Measurements from ENCODE around the gene IL15RA. TPM values are rescaled to one million over a fixed set of nuclear protein-coding genes. Genes with fewer than 3 reads are reported as not detected.

Gene IL15RA
- total RNA-seq, 1 experiment from 2014 or later = 1.9 TPM

DNA sequence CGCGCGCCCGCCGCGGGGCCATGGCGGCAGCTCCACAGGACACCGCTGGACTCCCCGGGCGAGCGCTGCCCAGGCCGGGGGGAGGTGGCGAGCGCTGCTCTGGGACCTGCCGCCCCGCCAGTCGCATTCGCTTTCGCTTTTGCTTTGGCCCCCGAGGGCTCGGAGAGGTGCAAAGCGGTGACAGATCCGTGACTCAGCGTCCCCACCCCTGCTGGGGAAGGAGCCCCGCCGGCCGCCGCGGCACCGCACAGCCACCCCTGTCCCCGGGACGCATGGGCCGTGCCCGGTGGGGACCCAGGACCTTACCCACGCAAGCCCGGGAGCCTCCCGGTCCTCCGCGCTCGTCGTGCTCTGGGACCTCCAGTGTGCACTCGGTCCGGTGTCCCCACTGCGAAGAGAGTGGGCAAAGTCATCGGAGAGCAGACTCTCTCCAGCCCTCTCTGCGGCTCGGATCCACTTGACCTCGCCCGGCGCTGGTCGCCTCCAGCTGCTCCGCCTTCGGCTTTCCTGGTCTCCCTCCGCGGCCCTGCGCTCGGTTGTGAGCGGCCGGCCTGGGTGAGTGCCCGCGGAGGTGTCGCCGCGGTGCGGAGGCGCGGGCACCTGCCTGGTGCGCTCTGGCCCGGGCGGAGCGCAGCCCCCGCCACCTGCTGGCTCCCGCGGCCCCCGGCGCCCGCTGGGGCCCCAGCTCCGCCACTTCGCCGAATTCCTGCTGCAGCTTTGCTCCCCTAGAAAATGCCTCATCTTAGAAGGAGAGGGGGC is at the start of gene IL15RA (continued):
- TF ChIP-seq, protein P1, sequence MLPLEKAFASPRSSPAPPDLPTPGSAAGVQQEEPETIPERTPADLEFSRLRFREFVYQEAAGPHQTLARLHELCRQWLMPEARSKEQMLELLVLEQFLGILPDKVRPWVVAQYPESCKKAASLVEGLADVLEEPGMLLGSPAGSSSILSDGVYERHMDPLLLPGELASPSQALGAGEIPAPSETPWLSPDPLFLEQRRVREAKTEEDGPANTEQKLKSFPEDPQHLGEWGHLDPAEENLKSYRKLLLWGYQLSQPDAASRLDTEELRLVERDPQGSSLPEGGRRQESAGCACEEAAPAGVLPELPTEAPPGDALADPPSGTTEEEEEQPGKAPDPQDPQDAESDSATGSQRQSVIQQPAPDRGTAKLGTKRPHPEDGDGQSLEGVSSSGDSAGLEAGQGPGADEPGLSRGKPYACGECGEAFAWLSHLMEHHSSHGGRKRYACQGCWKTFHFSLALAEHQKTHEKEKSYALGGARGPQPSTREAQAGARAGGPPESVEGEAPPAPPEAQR (CRISPR knock-in tag; IDR thresholded peaks at IDR 0.05) = no peak
- TF ChIP-seq, protein P2, sequence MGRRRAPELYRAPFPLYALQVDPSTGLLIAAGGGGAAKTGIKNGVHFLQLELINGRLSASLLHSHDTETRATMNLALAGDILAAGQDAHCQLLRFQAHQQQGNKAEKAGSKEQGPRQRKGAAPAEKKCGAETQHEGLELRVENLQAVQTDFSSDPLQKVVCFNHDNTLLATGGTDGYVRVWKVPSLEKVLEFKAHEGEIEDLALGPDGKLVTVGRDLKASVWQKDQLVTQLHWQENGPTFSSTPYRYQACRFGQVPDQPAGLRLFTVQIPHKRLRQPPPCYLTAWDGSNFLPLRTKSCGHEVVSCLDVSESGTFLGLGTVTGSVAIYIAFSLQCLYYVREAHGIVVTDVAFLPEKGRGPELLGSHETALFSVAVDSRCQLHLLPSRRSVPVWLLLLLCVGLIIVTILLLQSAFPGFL (CRISPR knock-in tag; IDR thresholded peaks at IDR 0.05; ENCODE audit: borderline replicate concordance) = no peak
- TF ChIP-seq ELF4 (CRISPR knock-in tag; IDR thresholded peaks at IDR 0.05; ENCODE audit: low read depth) (no peak), ZBTB21 (CRISPR knock-in tag; IDR thresholded peaks at IDR 0.05; ENCODE audit: borderline replicate concordance) (no peak), SOX15 (CRISPR knock-in tag; IDR thresholded peaks at IDR 0.05) (no peak), ESRRA (CRISPR knock-in tag; IDR thresholded peaks at IDR 0.05; ENCODE audit: borderline replicate concordance) (no peak), ZNF671 (CRISPR knock-in tag; IDR thresholded peaks at IDR 0.05) (no peak), SMAD3 (CRISPR knock-in tag; IDR thresholded peaks at IDR 0.05; ENCODE audit: borderline replicate concordance) (no peak), FOXP1 (CRISPR knock-in tag; IDR thresholded peaks at IDR 0.05; ENCODE audit: borderline replicate concordance) (0 out of 2 replicates have a peak, but pooled peaks have one; percentile 29), OVOL2 (CRISPR knock-in tag; IDR thresholded peaks at IDR 0.05; ENCODE audit: borderline replicate concordance) (no peak), ZNF416 (CRISPR knock-in tag; IDR thresholded peaks at IDR 0.05) (no peak), KAT7 (CRISPR knock-in tag; IDR thresholded peaks at IDR 0.05; ENCODE audit: borderline replicate concordance) (peak; percentile 89; the same call in 1 of the 2 replicates), ZNF219 (CRISPR knock-in tag; IDR thresholded peaks at IDR 0.05; ENCODE audit: borderline replicate concordance) (no peak), MYBL2 (CRISPR knock-in tag; IDR thresholded peaks at IDR 0.05) (no peak; the same call in 1 of the 2 replicates), JAZF1 (CRISPR knock-in tag; IDR thresholded peaks at IDR 0.05) (no peak)
- TF ChIP-seq, protein P3, sequence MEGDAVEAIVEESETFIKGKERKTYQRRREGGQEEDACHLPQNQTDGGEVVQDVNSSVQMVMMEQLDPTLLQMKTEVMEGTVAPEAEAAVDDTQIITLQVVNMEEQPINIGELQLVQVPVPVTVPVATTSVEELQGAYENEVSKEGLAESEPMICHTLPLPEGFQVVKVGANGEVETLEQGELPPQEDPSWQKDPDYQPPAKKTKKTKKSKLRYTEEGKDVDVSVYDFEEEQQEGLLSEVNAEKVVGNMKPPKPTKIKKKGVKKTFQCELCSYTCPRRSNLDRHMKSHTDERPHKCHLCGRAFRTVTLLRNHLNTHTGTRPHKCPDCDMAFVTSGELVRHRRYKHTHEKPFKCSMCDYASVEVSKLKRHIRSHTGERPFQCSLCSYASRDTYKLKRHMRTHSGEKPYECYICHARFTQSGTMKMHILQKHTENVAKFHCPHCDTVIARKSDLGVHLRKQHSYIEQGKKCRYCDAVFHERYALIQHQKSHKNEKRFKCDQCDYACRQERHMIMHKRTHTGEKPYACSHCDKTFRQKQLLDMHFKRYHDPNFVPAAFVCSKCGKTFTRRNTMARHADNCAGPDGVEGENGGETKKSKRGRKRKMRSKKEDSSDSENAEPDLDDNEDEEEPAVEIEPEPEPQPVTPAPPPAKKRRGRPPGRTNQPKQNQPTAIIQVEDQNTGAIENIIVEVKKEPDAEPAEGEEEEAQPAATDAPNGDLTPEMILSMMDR (IDR thresholded peaks at IDR 0.05) = no peak
- TF ChIP-seq, protein P4, sequence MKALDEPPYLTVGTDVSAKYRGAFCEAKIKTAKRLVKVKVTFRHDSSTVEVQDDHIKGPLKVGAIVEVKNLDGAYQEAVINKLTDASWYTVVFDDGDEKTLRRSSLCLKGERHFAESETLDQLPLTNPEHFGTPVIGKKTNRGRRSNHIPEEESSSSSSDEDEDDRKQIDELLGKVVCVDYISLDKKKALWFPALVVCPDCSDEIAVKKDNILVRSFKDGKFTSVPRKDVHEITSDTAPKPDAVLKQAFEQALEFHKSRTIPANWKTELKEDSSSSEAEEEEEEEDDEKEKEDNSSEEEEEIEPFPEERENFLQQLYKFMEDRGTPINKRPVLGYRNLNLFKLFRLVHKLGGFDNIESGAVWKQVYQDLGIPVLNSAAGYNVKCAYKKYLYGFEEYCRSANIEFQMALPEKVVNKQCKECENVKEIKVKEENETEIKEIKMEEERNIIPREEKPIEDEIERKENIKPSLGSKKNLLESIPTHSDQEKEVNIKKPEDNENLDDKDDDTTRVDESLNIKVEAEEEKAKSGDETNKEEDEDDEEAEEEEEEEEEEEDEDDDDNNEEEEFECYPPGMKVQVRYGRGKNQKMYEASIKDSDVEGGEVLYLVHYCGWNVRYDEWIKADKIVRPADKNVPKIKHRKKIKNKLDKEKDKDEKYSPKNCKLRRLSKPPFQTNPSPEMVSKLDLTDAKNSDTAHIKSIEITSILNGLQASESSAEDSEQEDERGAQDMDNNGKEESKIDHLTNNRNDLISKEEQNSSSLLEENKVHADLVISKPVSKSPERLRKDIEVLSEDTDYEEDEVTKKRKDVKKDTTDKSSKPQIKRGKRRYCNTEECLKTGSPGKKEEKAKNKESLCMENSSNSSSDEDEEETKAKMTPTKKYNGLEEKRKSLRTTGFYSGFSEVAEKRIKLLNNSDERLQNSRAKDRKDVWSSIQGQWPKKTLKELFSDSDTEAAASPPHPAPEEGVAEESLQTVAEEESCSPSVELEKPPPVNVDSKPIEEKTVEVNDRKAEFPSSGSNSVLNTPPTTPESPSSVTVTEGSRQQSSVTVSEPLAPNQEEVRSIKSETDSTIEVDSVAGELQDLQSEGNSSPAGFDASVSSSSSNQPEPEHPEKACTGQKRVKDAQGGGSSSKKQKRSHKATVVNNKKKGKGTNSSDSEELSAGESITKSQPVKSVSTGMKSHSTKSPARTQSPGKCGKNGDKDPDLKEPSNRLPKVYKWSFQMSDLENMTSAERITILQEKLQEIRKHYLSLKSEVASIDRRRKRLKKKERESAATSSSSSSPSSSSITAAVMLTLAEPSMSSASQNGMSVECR (CRISPR knock-in tag; IDR thresholded peaks at IDR 0.05; ENCODE audit: borderline replicate concordance) = no peak
- TF ChIP-seq, protein P5, sequence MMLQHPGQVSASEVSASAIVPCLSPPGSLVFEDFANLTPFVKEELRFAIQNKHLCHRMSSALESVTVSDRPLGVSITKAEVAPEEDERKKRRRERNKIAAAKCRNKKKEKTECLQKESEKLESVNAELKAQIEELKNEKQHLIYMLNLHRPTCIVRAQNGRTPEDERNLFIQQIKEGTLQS (CRISPR knock-in tag; conservative IDR thresholded peaks at IDR 0.05) = no peak
- TF ChIP-seq, protein P6, sequence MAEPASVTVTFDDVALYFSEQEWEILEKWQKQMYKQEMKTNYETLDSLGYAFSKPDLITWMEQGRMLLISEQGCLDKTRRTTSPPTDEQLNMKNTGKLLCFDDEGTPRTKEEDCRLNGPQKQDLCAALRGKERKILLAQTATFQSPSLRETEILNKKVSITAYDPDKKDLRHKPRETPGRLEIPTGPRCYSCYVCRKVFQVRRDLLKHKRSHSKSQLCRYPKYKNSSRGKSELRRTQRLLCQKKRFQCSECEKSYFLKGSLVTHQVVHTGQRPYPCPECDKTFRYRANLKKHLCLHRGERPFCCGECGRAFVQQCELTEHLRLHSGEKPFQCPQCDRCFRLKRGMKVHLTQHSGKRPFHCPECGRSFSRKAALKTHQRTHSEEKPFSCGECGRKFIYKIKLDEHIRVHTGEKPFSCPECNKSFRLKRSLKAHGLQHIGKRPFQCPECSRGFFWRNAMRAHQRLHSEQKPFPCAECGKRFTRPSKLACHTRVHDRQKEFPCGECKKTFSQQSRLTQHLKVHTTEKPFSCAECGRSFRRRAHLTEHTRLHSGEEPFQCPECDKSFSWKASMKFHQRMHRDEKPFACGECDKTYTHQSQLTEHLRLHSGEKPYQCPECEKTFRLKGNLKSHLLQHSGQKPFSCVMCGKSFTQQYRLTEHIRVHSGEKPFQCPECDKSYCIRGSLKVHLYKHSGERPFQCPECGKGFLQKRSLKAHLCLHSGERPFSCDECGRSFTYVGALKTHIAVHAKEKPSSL (CRISPR knock-in tag; conservative IDR thresholded peaks at IDR 0.05) = no peak
- TF ChIP-seq, protein P7, sequence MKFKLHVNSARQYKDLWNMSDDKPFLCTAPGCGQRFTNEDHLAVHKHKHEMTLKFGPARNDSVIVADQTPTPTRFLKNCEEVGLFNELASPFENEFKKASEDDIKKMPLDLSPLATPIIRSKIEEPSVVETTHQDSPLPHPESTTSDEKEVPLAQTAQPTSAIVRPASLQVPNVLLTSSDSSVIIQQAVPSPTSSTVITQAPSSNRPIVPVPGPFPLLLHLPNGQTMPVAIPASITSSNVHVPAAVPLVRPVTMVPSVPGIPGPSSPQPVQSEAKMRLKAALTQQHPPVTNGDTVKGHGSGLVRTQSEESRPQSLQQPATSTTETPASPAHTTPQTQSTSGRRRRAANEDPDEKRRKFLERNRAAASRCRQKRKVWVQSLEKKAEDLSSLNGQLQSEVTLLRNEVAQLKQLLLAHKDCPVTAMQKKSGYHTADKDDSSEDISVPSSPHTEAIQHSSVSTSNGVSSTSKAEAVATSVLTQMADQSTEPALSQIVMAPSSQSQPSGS (CRISPR knock-in tag; IDR thresholded peaks at IDR 0.05; ENCODE audit: borderline replicate concordance, low read depth) = no peak
- TF ChIP-seq, protein P8, sequence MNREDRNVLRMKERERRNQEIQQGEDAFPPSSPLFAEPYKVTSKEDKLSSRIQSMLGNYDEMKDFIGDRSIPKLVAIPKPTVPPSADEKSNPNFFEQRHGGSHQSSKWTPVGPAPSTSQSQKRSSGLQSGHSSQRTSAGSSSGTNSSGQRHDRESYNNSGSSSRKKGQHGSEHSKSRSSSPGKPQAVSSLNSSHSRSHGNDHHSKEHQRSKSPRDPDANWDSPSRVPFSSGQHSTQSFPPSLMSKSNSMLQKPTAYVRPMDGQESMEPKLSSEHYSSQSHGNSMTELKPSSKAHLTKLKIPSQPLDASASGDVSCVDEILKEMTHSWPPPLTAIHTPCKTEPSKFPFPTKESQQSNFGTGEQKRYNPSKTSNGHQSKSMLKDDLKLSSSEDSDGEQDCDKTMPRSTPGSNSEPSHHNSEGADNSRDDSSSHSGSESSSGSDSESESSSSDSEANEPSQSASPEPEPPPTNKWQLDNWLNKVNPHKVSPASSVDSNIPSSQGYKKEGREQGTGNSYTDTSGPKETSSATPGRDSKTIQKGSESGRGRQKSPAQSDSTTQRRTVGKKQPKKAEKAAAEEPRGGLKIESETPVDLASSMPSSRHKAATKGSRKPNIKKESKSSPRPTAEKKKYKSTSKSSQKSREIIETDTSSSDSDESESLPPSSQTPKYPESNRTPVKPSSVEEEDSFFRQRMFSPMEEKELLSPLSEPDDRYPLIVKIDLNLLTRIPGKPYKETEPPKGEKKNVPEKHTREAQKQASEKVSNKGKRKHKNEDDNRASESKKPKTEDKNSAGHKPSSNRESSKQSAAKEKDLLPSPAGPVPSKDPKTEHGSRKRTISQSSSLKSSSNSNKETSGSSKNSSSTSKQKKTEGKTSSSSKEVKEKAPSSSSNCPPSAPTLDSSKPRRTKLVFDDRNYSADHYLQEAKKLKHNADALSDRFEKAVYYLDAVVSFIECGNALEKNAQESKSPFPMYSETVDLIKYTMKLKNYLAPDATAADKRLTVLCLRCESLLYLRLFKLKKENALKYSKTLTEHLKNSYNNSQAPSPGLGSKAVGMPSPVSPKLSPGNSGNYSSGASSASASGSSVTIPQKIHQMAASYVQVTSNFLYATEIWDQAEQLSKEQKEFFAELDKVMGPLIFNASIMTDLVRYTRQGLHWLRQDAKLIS (CRISPR knock-in tag; IDR thresholded peaks at IDR 0.05; ENCODE audit: borderline replicate concordance) = no peak

All from WTC11 (cell line).